ENCODE results near the gene GRK2. TPM values are rescaled to one million over a fixed set of nuclear protein-coding genes. Genes with fewer than 3 reads are reported as not detected.

Gene GRK2
- 10 to 100 TPM; 39.8 to 72.5 (median 47.8) TPM for total RNA-seq

- TF ChIP-seq CTCF (IDR thresholded peaks at IDR 0.05; ENCODE audit: low read depth), result no peak
These were observed at the start of gene GRK2 for GRCh38 chr11:67266449-67267187. GRK2 (plus strand) TSS chr11:67266473; CDS start chr11:67266700, 227 bp downstream.

GRCh38 chr11:67227726-67228125, 38.5 kb upstream of the GRK2 start:
- no peak for TF ChIP-seq CTCF (IDR thresholded peaks at IDR 0.05; ENCODE audit: low read depth)

- TF ChIP-seq CTCF (IDR thresholded peaks at IDR 0.05; ENCODE audit: low read depth), result no peak
These were observed 35.9 kb upstream of the GRK2 start for GRCh38 chr11:67230406-67230805.

GRCh38 chr11:67230886-67231285, 35.4 kb upstream of the GRK2 start:
- no peak for TF ChIP-seq CTCF (IDR thresholded peaks at IDR 0.05; ENCODE audit: low read depth)

GRCh38 chr11:67233584-67234190, 32.6 kb upstream of the GRK2 start:
- TF ChIP-seq CTCF (IDR thresholded peaks at IDR 0.05; ENCODE audit: low read depth), result no peak

GRCh38 chr11:67237574-67237973, 28.7 kb upstream of the GRK2 start:
- no peak for TF ChIP-seq CTCF (IDR thresholded peaks at IDR 0.05; ENCODE audit: low read depth)

GRCh38 chr11:67238894-67239782, 27.1 kb upstream of the GRK2 start:
- no peak for TF ChIP-seq CTCF (IDR thresholded peaks at IDR 0.05; ENCODE audit: low read depth)
